HG02885 (cell line): ENCODE measurements around the gene CAPS.

Experiments used
- ATAC-seq: cut with Tn5 transposase; IDR thresholded peaks from one replicate; pipeline ENCODE4 v1.9.1; 2021; ENCODE audit warnings: mild to moderate bottlenecking; ENCODE audit not compliant: unreplicated experiment, poor library complexity

Gene CAPS

DNA sequence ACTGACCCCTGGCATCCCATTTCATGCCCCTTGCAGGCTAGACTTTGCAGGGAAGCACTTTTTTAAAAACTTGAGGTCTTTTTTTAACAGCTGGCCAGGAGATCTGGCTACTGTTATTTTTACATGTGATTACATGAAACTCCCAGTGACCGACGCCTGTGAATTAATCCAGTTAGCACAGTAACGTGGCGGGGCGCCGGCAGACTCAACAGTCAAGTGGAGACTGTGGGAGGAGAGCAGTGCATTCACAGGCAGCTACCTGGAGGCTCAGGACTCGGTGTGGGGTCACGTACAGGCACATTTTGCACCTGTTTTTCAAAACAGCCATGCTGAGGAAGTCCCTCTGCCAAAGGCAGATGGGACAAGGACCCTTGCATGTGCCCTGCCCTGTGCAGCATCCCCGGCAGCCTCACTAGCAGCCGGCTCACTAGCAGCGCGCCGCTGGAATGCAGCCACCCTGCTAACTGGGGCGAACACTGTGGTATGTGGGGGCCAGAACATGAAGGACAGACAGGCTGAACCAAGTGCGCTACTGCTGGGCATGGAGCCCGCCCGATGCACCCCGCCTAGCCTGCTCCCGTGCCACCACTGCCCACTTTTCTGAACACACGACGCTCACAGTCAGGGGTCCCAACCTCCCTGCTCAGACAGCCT lies 18.7 kb downstream of the CAPS start:
- ATAC-seq, result no peak

DNA sequence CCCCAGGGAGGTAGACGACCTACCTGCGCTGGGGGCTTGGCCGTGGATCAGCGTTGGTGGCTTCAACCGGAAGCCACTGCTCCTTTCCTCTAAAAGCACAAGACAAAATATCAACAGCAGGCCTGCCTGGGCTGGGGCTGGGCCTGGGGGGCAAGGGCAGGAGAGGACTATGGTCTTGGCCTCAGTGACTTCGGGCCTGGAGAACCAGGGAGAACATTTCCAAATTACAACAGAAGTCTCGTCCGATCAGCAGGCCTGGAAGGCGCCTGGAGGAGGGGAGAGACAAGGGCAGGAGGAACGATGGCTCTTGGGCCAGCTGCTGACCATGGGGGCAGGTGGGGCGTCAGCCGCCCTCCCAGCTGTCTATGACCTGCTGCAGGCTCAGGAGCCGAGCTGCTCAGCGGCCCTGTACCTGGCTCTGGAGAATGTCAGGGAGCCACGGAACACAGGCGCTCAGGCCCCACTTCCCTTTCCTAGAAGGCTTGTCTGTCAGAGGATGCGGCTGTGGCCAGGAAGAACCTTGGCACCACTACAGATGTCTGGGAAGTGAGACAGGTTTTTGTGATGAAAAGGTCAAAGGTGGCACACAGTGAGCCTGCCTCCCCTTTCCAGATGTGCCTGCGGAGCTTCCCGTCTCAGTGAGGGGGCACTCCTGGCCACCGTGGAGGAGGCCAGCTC lies 19.5 kb downstream of the CAPS start:
- ATAC-seq, result no peak

- ATAC-seq, result no peak
These were observed 20.0 kb downstream of the CAPS start for GRCh38 chr19:5934069-5934401.

DNA sequence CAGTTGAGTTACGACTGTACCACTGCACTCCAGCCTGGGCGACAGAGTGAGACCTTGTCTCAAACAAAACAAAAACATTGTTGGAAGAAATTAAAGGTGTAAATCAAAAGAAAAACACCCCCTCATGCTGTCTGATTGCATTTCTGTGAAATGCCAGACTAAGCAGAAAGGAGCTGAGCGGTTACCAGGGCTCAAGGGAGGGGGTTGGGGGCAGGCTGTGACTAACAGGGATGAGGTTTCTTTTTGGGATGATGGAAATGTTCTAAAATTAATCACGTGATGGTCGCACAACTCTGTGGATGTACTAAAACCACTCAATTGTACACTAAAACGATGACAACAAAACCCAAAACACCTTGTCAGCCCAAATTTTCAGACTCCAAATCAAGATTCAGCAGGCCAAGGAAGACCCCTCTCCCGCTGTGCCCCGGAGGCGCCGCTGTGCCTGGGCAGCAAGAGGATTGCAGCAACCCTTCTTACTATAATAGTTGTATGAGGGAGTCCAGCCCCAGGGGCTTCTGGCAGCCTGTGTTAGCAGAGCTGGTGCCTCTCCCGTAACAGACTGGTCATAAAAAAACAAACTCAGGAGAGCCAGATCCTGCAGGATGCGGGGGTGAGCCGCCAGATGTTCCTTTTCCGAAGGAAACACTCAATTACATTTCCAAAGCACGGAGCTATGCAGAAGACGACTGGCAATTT lies 20.9 kb downstream of the CAPS start:
- ATAC-seq, result no peak

DNA sequence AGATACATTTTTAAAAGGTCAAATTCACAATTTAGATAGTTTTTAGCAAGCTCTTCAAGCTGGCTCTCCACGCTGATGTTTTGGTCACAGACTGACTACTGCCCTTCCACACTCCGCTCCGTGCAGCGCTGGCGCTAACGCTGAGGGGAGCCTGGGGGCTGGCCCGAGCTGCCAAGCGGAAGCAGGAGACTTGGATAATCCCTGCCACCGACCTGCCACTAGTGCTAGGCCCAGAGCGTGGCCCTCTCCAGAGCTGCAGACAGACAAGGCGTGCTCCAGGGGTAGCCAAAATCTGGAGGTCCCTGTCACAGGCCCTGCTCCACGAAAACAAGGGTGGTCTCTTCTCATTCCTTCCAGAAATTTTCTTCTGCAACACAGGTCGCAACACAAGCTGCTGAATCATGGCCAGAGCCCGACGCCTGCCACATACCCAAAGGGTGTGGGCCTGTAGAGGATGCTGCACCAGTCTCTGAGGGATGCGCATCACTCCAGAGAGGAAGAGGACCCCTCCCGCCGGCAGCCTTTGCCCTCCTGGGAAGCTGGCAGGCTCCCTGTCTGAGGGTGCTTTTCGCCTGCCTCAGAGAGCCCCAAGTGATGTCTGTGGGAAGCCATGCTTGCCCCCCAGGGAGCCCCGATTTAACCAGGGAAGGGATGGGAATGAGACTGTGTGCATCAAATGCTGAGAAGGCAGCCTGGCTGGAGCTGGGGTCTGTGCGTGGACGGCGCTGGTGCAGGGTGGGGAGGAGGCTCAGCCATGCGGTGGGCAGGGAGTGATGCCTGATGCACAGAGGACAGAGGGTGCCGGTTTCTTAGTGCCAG lies 21.6 kb downstream of the CAPS start:
- ATAC-seq, result no peak

GRCh38 chr19:5936292-5936592 lies 22.2 kb downstream of the CAPS start:
- ATAC-seq, result no peak

- ATAC-seq, result no peak
These were observed 23.5 kb downstream of the CAPS start for GRCh38 chr19:5937550-5937949.

DNA sequence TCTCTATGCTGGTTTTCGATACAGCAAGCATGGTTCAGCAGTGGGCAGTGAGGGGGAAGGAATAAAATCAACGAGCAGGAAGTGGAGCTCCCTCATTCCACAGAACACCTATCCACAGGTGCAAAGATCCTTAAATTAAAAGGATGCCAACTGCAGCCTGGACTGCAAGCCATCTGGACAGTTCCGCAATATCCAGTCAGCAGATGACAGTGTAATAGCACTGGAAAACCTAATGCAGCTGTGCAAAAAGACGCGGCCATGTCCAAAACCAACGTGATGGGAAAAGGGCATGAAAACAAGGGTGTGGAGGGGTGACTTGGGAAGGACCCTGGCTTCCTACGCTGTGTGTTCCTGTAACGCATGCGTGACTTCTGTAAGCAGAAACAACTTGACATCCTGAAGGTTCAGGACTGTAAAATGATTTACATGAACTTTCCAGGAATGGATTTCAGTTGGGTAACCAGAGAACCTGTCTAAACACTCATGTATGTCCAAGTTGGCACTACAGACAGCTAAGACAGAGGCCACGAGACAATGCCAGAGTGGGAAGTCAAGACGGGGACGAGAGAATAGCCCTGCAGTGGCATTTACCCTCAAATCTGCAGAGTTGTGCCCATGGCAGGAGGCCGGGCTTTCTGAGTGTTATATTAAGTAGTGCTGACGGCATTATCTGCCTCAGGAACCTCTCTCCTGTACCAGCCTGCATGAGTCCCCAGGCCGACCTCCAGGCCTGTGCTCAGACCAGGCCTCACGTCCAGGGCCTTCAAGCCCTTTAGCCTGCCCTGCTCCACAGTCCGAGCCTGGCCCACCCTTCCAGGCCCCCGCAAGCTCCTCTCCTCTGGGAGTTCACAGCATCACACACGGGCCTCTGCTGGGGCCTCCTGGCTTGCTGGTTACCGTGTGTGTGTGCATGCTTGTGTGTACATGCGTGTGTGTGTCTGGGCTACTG lies 26.5 kb downstream of the CAPS start:
- ATAC-seq, result no peak

GRCh38 chr19:5941673-5942072 lies 27.6 kb downstream of the CAPS start:
- no peak for ATAC-seq

DNA sequence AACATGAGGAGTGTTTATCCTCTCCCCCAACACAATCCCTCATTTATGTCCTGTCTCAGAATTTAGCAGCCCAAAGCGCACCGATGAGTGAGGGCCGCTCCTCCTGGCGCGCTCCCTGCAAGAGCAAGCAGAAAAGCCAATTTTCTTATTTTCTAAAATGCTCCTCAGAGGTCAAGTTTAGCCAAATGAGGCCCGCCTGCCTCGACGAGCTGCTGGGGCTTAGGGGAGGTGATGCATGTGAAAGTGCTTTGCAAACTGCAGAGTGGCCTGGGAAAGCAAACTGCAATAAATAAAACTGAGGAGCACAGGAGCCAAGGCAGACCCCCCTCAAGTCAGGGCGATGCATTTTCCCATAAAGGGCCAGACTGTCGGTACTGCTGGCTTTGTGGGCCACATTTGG lies 29.0 kb downstream of the CAPS start:
- no peak for ATAC-seq

DNA sequence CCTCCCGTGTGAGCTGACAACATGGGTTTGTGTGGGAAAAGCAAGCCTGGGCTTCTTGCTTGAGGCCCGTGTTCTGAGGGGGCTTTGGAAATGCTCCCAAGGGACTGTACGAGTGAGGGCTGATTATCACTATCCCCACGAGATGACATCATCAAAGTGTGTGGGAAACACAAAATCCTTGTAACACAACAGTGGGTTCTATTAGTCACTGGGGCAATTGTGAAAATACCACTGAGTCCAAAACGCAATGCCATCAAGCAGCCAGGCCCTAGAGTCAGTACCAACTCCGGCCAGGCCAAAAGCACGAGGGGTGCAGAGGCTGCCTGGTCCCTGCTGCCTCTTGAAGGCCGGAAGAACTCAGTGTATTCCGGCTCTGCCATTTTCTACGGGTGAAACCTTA lies 29.6 kb downstream of the CAPS start:
- ATAC-seq, result no peak

- ATAC-seq, result no peak
These were observed 33.4 kb downstream of the CAPS start for GRCh38 chr19:5947435-5947834.

- no peak for ATAC-seq
These were observed 34.9 kb downstream of the CAPS start for GRCh38 chr19:5948752-5949564.

GRCh38 chr19:5949792-5950305 lies 35.8 kb downstream of the CAPS start:
- no peak for ATAC-seq

DNA sequence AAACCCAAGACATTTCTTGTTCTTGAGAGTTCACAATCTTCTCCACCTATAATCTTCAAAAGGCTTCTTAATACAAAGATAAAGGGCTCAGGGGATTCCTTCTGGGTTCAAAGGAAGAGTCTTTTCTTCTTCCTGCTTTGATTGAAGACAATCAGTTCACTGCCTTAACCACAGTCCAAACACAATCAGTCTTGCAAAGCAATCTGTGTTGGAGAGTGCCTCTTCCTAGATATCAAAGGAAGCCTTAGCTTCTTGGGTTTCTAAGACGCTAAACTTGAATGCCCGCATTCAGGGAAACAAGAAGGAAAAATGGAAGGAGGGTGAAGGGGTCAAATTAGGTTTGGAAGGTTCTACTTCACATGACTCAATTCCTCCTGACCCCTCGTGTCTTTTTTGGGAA lies 36.7 kb downstream of the CAPS start:
- ATAC-seq, result no peak

DNA sequence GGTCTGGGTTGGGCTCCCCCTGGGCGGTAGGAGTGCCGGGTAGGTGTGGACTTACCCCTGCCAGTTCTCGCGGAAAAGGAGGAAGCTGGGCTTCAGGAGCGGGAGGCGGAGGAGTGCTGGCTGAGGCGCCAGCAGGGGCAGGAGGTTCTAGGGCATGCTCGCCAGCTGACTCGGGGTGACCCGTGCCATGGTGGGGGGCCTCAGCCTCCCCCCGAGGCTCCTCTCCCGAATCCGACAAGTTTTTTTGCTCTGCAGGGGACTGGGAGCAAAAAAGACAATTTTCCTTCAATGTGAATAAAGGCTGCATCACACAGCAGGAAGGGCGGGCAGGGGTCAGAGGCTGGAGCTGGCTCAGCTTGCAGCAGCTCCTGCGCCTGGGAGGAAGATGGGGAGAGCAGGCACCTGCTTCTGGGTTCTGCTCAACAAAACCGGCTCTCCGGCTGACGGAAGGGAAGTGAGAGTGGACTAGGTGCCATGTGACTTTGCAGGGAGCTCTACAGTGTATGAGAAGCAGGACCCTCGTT lies 37.3 kb downstream of the CAPS start:
- ATAC-seq, result no peak

GRCh38 chr19:5952193-5953029 lies 38.4 kb downstream of the CAPS start:
- ATAC-seq, result no peak

DNA sequence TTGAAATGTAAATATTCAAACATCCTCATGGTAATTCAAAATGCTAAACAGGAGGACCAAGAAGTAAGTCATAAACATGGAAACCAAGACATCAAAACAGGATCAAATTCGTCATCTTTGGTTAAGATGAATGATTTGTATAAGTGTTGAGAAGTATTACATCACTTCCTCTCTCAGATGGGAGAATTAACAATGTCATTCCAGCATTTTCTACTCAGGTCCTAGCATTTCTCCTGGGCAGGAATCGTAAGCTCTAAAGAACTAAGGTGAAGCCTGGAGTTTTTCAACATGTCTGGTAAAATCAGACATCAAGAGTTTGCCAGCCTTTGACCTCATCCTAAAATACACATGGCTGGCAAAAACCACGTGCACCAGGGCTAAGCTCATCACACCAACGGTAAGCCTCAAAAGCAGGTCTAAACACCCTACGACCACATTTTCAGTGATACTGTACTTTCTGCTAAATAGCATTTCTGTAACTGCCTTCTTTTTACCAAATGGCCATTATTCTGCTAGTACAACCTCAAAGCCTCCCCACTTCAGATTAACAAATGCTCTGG lies 39.1 kb downstream of the CAPS start:
- no peak for ATAC-seq
